H1 (cell line): ENCODE data around the gene OLR1. TPM values are rescaled to one million over a fixed set of nuclear protein-coding genes. Genes with fewer than 3 reads are reported as not detected.

Experiments used
- SP2 ChIP-seq: IDR thresholded peaks from 2 replicates; pipeline ENCODE4 v1.6.1; 2012; ENCODE audit warnings: mild to moderate bottlenecking, low read length, inconsistent platforms
- polyA plus RNA-seq, 7 experiments: library from polyadenylated mRNA; depleted of rRNA in 3 of 7; stranded (reverse) in 5 of 7; unstranded in 2 of 7; fragments of >200 nt in 5 of 7; fragments of 200-250 nt in 2 of 7; gene quantifications; 1 replicate in 5 of 7; 2 replicates in 1 of 7; 4 replicates in 1 of 7; pipeline versions ENCODE4 v1.2.1 to v1.2.3, GENCODE V29; 2011 to 2013; ENCODE audit warnings: missing spikeins in 2 of 7, mixed read lengths in 2 of 7
- total RNA-seq: library from RNA; stranded (reverse); fragmentation: NEBNext Ultra II Directional; extraction: Animal tissue kit (Norgen Biotek cat#: 25700); gene quantifications from 2 replicates; pipeline ENCODE4 v1.2.1, GENCODE V29; 2021
- TF ChIP-seq, protein P1 (sequence below), 3 experiments: IDR thresholded peaks; 1 replicate in 2 of 3; 2 replicates in 1 of 3; pipeline versions ENCODE4 v1.5.1 to v1.6.1; 2011; ENCODE audit warnings: low read length in 3 of 3, mild to moderate bottlenecking in 3 of 3, inconsistent platforms in 2 of 3, low read depth in 1 of 3, moderate library complexity in 1 of 3; ENCODE audit not compliant: insufficient read depth in 1 of 3; ENCODE audit errors: control extremely low read depth in 1 of 3

OLR1 gene
- total and polyA plus RNA-seq, 2 of the 8 experiments (the other 6 are each of a cell fraction or from before 2014, with no cell fraction given), result not detected

DNA sequence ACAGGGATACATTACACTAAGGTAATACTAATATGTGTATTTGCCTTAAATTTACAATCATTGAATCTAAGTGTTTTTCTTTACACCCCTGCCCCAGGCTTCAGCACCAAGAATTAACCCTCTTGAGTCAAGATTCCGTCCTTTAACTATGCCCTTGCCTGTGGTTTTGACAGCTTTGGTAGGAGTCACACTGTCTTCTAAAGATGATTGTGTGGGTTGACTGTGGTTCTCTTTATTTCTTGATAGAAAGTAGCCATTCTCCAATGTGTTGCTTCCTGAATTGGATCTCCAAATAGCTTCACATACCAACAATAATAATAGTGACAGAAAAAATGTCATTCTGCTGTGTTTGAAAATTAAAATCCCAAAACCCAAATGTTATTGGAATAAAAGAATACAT is 45.5 kb downstream of the OLR1 start (continued):
- TF ChIP-seq, protein P1, sequence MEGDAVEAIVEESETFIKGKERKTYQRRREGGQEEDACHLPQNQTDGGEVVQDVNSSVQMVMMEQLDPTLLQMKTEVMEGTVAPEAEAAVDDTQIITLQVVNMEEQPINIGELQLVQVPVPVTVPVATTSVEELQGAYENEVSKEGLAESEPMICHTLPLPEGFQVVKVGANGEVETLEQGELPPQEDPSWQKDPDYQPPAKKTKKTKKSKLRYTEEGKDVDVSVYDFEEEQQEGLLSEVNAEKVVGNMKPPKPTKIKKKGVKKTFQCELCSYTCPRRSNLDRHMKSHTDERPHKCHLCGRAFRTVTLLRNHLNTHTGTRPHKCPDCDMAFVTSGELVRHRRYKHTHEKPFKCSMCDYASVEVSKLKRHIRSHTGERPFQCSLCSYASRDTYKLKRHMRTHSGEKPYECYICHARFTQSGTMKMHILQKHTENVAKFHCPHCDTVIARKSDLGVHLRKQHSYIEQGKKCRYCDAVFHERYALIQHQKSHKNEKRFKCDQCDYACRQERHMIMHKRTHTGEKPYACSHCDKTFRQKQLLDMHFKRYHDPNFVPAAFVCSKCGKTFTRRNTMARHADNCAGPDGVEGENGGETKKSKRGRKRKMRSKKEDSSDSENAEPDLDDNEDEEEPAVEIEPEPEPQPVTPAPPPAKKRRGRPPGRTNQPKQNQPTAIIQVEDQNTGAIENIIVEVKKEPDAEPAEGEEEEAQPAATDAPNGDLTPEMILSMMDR (IDR thresholded peaks at IDR 0.05; ENCODE audit: control extremely low read depth in 1 of 3, insufficient read depth in 1 of 3, low read depth in 1 of 3, low read length in 3 of 3), result no peak
- no peak for TF ChIP-seq SP2
